Stimulated activated CD4-positive, alpha-beta T cell treated with anti-CD3 and anti-CD28 coated beads, TNF-alpha, amount 100 ng/mL, for 48 hours (primary cell): Measurements from ENCODE around the gene MRPL2.
A peak's percentile ranks its signal among the peaks of the same experiment; 100 is the strongest.

ENCODE experiments used
- DNase-seq, 3 donors: peaks; one replicate each; pipeline ENCODE4 v3.0.0-alpha.2; 2020; ENCODE audit warnings: low read depth in 3 of 3

Gene MRPL2

GRCh38 chr6:43059168-43060033 is at the start of gene MRPL2, which contains the start of gene KLC4:
Gene MRPL2 (minus strand): TSS chr6:43059434. CDS start chr6:43059381, 53 bp downstream.
Gene KLC4 (plus strand): TSS chr6:43059631. CDS start chr6:43061336, 1,705 bp downstream.
- DNase-seq: peak; percentile 96

- DNase-seq: no peak
Observed at GRCh38 chr6:43107344-43108062, 48.3 kb upstream of the MRPL2 start.

- DNase-seq: no peak
Observed at GRCh38 chr6:43105538-43106222, 46.4 kb upstream of the MRPL2 start.

GRCh38 chr6:43103253-43103876 is 44.1 kb upstream of the MRPL2 start:
- DNase-seq: no peak

- DNase-seq: no peak
Observed at GRCh38 chr6:43101497-43101896, 42.3 kb upstream of the MRPL2 start.

GRCh38 chr6:43097502-43097901 is 38.3 kb upstream of the MRPL2 start:
- no peak for DNase-seq

- no peak for DNase-seq
Observed at GRCh38 chr6:43097098-43097489, 37.9 kb upstream of the MRPL2 start.

GRCh38 chr6:43096451-43097097 is 37.3 kb upstream of the MRPL2 start:
- no peak for DNase-seq

- no peak for DNase-seq
Observed at GRCh38 chr6:43095939-43096338, 36.7 kb upstream of the MRPL2 start.

- DNase-seq: no peak
Observed at GRCh38 chr6:43093436-43094289, 34.4 kb upstream of the MRPL2 start.

GRCh38 chr6:43092635-43093034 is 33.4 kb upstream of the MRPL2 start:
- no peak for DNase-seq

- no peak for DNase-seq
Observed at GRCh38 chr6:43091436-43091991, 32.3 kb upstream of the MRPL2 start.

- DNase-seq: no peak
Observed at GRCh38 chr6:43091020-43091419, 31.8 kb upstream of the MRPL2 start.

- no peak for DNase-seq
Observed at GRCh38 chr6:43090559-43090956, 31.3 kb upstream of the MRPL2 start.

- DNase-seq: no peak
Observed at GRCh38 chr6:43089874-43090558, 30.8 kb upstream of the MRPL2 start.

GRCh38 chr6:43089467-43089866 is 30.2 kb upstream of the MRPL2 start:
- DNase-seq: no peak

GRCh38 chr6:43088654-43089056 is 29.4 kb upstream of the MRPL2 start:
- no peak for DNase-seq

GRCh38 chr6:43086022-43086658 is 26.9 kb upstream of the MRPL2 start:
- DNase-seq: no peak
